OCI-LY1 (cell line): ENCODE data around the gene MLPH.

Experiments
- H2AFZ ChIP-seq: fragments of 200-600 bp; sonication (generic), shearing (Covaris generic); 2 replicates; pipeline ENCODE4 v1.6.0; 2014; ENCODE audit warnings: antibody characterized with exemption, mild to moderate bottlenecking, low read length
- H3F3A ChIP-seq: fragments of 200-600 bp; sonication (generic), shearing (Covaris generic); 2 replicates; pipeline ENCODE4 v1.6.0; 2014; ENCODE audit warnings: mild to moderate bottlenecking, antibody characterized with exemption, low read length, moderate library complexity; ENCODE audit not compliant: insufficient read depth
- H3K27ac ChIP-seq: fragments of 200-600 bp; sonication (generic); 2 replicates; pipeline ENCODE4 v1.5.1; 2014; ENCODE audit warnings: low read length, mixed run types, mild to moderate bottlenecking, low read depth; ENCODE audit not compliant: poor library complexity, severe bottlenecking
- H3K27me3 ChIP-seq: fragments of 200-600 bp; sonication (generic); 2 replicates; pipeline ENCODE4 v1.6.0; 2014; ENCODE audit warnings: antibody characterized with exemption, mild to moderate bottlenecking, low read length, moderate library complexity; ENCODE audit not compliant: insufficient read depth
- H3K36me3 ChIP-seq: fragments of 200-600 bp; sonication (generic); 2 replicates; pipeline ENCODE4 v1.6.1; 2014; ENCODE audit warnings: mild to moderate bottlenecking, antibody characterized with exemption, low read length, moderate library complexity, mixed read lengths; ENCODE audit not compliant: insufficient read depth
- H3K4me1 ChIP-seq: fragments of 200-600 bp; sonication (generic); 2 replicates; pipeline ENCODE4 v1.5.1; 2014; ENCODE audit warnings: mild to moderate bottlenecking, low read length, moderate library complexity; ENCODE audit not compliant: insufficient read depth, severe bottlenecking
- H3K4me2 ChIP-seq: fragments of 200-600 bp; sonication (generic), shearing (Covaris generic); 2 replicates; pipeline ENCODE4 v1.6.1; 2014; ENCODE audit warnings: low read length
- H3K4me3 ChIP-seq: fragments of 200-600 bp; sonication (generic); 2 replicates; pipeline ENCODE4 v1.5.1; 2014; ENCODE audit warnings: low read length, low read depth, mild to moderate bottlenecking, mixed read lengths; ENCODE audit not compliant: poor library complexity, severe bottlenecking
- H3K79me2 ChIP-seq: fragments of 200-600 bp; shearing (Covaris generic); 2 replicates; pipeline ENCODE4 v1.6.1; 2016; ENCODE audit warnings: mixed run types, low read length, mixed read lengths; ENCODE audit not compliant: insufficient read depth
- H3K9ac ChIP-seq: fragments of 200-600 bp; sonication (generic), shearing (Covaris generic); 2 replicates; pipeline ENCODE4 v1.6.1; 2014; ENCODE audit warnings: mild to moderate bottlenecking, low read length, mixed read lengths
- H3K9me2 ChIP-seq: fragments of 200-600 bp; sonication (generic), shearing (Covaris generic); 2 replicates; pipeline ENCODE4 v1.6.1; 2014; ENCODE audit warnings: low read depth, mild to moderate bottlenecking, low read length, mixed read lengths
- H3K9me3 ChIP-seq: fragments of 200-600 bp; shearing (Covaris generic); 2 replicates; pipeline ENCODE4 v1.6.1; 2014; ENCODE audit warnings: low read length, mixed read lengths
- H4K20me1 ChIP-seq: fragments of 200-600 bp; sonication (generic), shearing (Covaris generic); 2 replicates; pipeline ENCODE4 v1.6.0; 2016; ENCODE audit warnings: mild to moderate bottlenecking, low read length; ENCODE audit not compliant: insufficient read depth
- CTCF ChIP-seq: fragments of 200-600 bp; sonication (generic), shearing (Covaris generic); IDR thresholded peaks from 2 replicates; pipeline ENCODE4 v1.5.1; 2017; ENCODE audit warnings: mild to moderate bottlenecking, antibody characterized with exemption, low read length, moderate library complexity, mixed read lengths
- EZH2 ChIP-seq: fragments of 200-600 bp; sonication (generic), shearing (Covaris generic); IDR thresholded peaks from 2 replicates; pipeline ENCODE4 v1.8.0; 2017; ENCODE audit warnings: borderline replicate concordance, mixed run types, mild to moderate bottlenecking, antibody characterized with exemption, low read length, moderate library complexity, mixed read lengths

MLPH gene

GRCh38 chr2:237469849-237470248 is 17.2 kb upstream of the MLPH start:
- Histone ChIP-seq H3K4me3 (no peak overlapping the region), H3K9ac (no peak overlapping the region), H3K79me2 (no peaks in the 10 kb centered on the region), H3K27me3 (peaks cover 11% of the 10 kb centered on the region; the same call in 1 of the 2 replicates), H3K27ac (no peak overlapping the region), H3F3A (no peaks in the 10 kb centered on the region), H4K20me1 (no peaks in the 10 kb centered on the region), H2AFZ (no peak overlapping the region), H3K4me1 (peaks cover 5% of the 10 kb centered on the region), H3K9me2 (no peaks in the 10 kb centered on the region), H3K36me3 (no peaks in the 10 kb centered on the region), H3K4me2 (no peak overlapping the region), H3K9me3 (no peaks in the 10 kb centered on the region)
- no peak for TF ChIP-seq CTCF
- no peak for TF ChIP-seq EZH2

- H3K9ac ChIP-seq: no peak overlapping the region
- H4K20me1 ChIP-seq: no peaks in the 10 kb centered on the region
- no peak overlapping the region for H3K4me3 ChIP-seq
- H3F3A ChIP-seq: no peaks in the 10 kb centered on the region
- H2AFZ ChIP-seq: no peak overlapping the region
- TF ChIP-seq EZH2: no peak
- no peak for TF ChIP-seq CTCF
- H3K9me2 ChIP-seq: no peaks in the 10 kb centered on the region
- H3K36me3 ChIP-seq: no peaks in the 10 kb centered on the region
- H3K27me3 ChIP-seq: peaks cover 11% of the 10 kb centered on the region; the same call in 1 of the 2 replicates
- H3K4me2 ChIP-seq: no peak overlapping the region
- H3K79me2 ChIP-seq: no peaks in the 10 kb centered on the region
- H3K9me3 ChIP-seq: no peaks in the 10 kb centered on the region
- peaks cover 7% of the 10 kb centered on the region for H3K4me1 ChIP-seq
- H3K27ac ChIP-seq: no peak overlapping the region
These were observed 16.1 kb upstream of the MLPH start for GRCh38 chr2:237470914-237471313.

GRCh38 chr2:237471438-237472186 is 15.4 kb upstream of the MLPH start:
- Histone ChIP-seq H3K4me2 (no peak overlapping the region), H3K27me3 (peaks cover 11% of the 10 kb centered on the region; the same call in 1 of the 2 replicates), H3F3A (no peaks in the 10 kb centered on the region), H3K4me1 (peaks cover 7% of the 10 kb centered on the region), H4K20me1 (no peaks in the 10 kb centered on the region), H3K27ac (no peak overlapping the region), H2AFZ (no peak overlapping the region), H3K36me3 (no peaks in the 10 kb centered on the region), H3K9me3 (no peaks in the 10 kb centered on the region), H3K4me3 (no peak overlapping the region), H3K9ac (no peak overlapping the region), H3K79me2 (no peaks in the 10 kb centered on the region), H3K9me2 (no peaks in the 10 kb centered on the region)
- TF ChIP-seq CTCF (peak; percentile 44; the same call in 1 of the 2 replicates), EZH2 (no peak)
